Left ventricle myocardium superior (tissue), 1 donor: ENCODE data around the gene TCEA3. TPM values are rescaled to one million over a fixed set of nuclear protein-coding genes. Genes with fewer than 3 reads are reported as not detected.
"Not testable (repeated sequence)": the region's sequence is repeated elsewhere in the genome, so short reads cannot be mapped to it uniquely, and the experiment has no call there.

ENCODE experiments used
- ATAC-seq: fragments of 200-7000 bp; cut with Tn5 transposase; one replicate; pipeline ENCODE4 v1.9.1; 2020; ENCODE audit warnings: mild to moderate bottlenecking, moderate library complexity
- DNase-seq: peaks from one replicate; pipeline ENCODE4 v3.0.0-alpha.2; 2020
- intact Hi-C: fragments of 100-400 bp; cut with micrococcal nuclease; formaldehyde crosslinking; loops from one replicate; pipeline ENCODE4 v1.11.0; 2022
- total RNA-seq: library from RNA; stranded (reverse); fragmentation: NEBNext Ultra II Directional; extraction: Animal tissue kit (Norgen Biotek cat#: 25700); gene quantifications from one replicate; pipeline ENCODE4 v1.2.1, GENCODE V29; 2021
- donor health status: DM: no; HTN: yes; CAD: no; lungs with severe emphysema.

TCEA3 gene
- total RNA-seq, 1 donor from 2014 or later, result 81.0 TPM

DNA sequence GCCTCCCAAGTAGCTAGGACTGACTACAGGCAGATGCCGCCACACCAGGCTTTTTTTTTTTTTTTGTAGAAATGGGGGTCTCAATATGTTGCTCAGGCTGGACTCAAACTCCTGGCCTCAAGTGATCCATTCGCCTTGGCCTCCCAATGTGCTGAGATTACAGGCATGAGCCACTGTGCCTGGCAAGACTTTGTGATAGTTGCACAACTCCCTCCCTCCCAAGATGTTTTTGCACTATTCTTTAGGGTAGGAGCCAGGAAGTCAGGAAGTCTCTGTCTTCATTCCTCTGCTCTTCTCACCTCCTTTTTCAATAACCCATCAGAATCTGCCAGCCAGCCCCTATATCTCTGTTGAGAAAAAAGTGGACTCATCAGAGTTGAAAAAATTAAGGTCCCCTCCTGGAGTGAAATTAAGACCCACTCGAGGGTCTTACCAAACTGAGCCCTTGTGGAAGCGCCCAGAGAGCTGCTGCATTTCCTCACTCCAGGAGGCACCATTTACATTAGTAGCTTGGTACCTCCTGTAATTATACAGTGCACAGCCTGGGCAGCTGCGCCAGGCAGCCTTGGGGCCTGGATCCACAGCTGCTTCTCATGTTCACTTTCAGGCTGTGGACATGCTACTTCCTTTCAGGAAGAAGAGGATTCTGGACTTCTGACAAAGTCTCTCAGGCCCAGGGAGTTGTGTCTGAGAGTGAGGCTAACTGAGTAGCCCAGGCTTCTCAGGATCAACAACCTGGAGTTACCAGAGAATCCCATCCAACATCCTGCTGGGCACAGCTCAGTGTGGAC is 24.0 kb downstream of the TCEA3 start:
- ATAC-seq (peak; percentile 33), DNase-seq (peak; percentile 59)
- intact Hi-C loops, result loop anchor here (10.0 kb wide), 1 partner anchor 56 kb away; the partner anchor contains the start of gene HNRNPR

GRCh38 chr1:23399229-23399628 is 25.3 kb downstream of the TCEA3 start:
- DNase-seq (no peak), ATAC-seq (no peak)
- intact Hi-C loops, result no loop called here

- ATAC-seq (no peak), DNase-seq (no peak)
- intact Hi-C loops, result no loop called here
These were observed 26.6 kb downstream of the TCEA3 start for GRCh38 chr1:23397908-23398307.

- ATAC-seq (no peak), DNase-seq (no peak)
- intact Hi-C loops, result no loop called here
These were observed 28.2 kb downstream of the TCEA3 start for GRCh38 chr1:23396380-23396779.

DNA sequence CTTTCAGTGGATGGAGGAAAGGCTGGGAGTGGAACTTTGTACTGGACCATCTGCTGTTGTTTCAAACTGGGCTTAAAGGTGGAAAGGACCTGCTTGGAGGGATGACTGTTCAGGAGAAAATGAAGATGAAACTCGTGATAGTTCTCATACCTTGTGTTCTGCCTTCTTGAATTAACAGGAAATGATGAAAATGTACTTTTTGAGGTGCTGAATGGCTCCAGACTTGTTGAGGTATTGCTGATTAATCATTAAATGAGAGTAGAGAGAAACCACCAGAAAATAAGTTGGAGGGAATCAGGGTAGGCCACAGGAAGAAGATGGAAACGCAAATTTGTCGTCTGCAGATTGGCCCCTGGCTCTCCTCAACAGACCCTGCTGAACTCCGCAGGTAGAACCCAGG is 28.7 kb downstream of the TCEA3 start:
- no peak for ATAC-seq
- intact Hi-C loops, result no loop called here
- no peak for DNase-seq

- intact Hi-C loops, result no loop called here
- peak; percentile 12 for ATAC-seq
These were observed 29.3 kb downstream of the TCEA3 start for GRCh38 chr1:23395154-23395724.

DNA sequence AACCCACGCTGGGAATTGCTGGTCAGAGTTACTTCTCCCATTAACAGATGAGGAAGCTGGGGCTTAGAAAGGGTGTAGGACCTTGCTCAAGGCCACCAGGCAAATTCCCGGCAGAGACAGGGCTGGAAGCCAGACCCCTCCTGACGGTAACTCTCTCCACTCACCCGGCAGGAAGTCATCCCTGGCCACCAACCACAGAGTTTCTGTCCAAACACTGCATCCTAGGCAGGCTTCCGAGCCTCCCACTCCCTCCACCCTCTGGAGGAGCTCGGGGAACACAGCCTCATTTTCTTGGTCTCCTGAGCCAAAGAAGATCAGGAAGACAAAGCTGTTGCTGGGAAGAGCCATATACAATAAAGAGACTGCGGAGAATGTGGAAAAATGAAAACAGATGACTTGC is 29.9 kb downstream of the TCEA3 start:
- intact Hi-C loops, result no loop called here
- peak; percentile 89 for DNase-seq
- peak; percentile 86 for ATAC-seq

More at GRCh38 chr1:23395154-23395724, 29.3 kb downstream of the TCEA3 start:
- peak; percentile 42 for DNase-seq

DNA sequence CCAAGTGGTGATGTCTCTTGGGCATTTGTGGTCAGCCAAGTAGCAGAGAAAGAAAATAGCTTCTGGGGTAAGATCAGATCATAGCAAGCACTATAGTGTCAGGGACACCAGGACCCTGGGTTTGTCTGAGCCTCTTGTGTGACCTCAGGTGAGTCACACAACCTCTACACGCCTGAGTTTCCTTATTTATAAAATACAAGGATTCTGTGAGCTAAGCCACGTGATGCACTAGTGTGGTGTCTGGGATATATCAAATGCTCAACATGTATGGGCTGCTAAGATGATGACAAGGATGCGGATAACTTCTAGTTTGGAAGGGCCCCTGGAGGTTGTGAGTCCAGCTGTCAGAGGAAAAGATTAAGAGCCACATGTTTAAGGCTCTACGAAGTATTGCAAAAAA is 30.4 kb downstream of the TCEA3 start:
- DNase-seq (no peak), ATAC-seq (peak; percentile 75)
- intact Hi-C loops, result no loop called here

DNA sequence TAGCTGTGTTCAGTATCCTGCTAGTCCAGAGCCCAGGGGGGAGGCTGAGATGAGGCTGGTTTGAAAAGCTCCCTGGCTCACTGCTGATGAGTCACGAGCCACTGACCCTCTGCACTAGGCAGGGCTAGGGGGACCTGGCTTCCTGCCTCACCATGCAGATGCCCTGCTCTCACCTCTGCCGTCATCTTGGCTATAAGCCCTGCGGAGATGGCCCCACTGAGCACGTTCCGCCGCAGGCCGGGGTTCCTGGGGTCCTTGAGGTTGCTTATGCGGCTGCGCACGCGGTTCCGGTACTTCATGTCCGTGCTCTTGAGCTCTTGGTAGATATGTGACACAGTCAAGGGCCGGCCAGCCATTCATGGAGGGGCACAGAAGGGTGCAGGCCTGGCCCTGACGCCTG is 30.8 kb downstream of the TCEA3 start:
- intact Hi-C loops, result no loop called here
- DNase-seq, result peak; percentile 83
- peak; percentile 74 for ATAC-seq

DNA sequence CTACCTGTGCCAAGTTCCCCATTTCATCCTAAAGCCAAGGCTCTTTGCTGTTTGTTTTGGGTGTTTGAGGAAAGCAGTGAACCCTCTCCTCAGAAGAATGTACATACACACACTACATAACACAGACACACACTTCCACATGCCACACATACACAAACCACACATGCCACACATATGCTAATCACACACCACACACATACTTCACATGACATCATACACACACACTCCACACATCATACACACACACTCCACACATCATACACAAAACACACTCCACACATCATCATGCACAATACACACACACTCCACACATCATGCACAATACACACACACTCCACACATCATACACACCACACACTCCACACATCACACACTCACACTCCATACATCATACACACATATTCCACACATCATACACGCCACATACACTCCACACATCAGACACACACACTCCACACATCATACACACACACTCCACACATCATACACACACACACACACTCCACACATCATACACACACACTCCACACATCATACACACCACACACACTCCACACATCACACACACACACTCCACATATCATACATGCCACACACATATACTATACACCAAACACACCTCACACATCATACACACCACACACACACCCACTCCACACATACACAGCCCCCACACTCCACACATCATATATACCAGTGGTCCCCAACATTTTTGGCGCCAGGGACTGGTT is 32.3 kb downstream of the TCEA3 start:
- intact Hi-C loops, result no loop called here
- ATAC-seq (no peak), DNase-seq (no peak)

- ATAC-seq, result no peak
- DNase-seq, result no peak
- intact Hi-C loops, result no loop called here
These were observed 34.7 kb downstream of the TCEA3 start for GRCh38 chr1:23389837-23390321.

DNA sequence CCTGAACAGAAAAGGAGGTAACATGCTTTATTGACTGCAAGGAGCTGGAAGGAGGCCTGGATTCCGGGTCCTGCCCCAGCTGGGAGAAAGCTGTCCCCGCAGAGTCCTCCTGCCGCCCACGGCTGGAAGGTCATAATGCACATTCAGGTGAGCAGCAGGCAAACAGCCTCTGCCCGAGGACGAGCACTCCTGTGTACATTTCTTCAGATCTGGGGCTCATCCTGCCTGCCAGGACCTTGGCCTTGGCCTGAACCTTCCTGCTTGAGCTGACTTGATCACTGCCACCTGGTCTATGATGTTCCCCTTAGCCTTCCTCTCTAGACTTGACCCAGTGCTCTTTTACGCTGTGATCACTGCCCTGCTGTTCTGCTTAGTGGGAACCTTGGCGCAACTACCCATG is 37.1 kb downstream of the TCEA3 start:
- ATAC-seq, result no peak
- intact Hi-C loops, result no loop called here
- DNase-seq, result no peak

DNA sequence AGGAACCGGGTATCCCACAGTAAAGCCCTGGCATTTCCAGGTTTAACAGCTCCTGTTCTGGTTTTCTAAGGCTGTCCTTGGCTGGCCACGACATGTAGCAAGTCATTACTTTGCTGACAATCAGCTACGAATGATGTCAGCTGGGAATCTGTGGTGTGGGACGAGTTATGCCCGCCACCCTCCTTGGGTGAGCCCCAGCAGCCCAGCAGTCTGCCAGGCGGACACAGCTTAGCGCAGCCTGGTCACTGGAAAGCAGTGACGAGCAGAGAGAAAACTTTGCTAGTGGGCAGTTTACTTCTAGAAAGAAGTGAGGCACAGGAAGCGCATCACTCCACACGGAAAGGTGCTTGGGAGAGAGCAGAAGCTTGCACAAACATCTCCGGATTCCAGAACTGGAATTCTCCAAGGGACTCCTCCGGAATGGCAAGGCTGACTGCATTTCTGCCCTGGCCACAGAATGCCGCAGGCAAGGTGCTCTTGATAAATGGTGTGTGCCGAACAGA is 39.4 kb downstream of the TCEA3 start:
- ATAC-seq, result no peak
- DNase-seq, result no peak
- intact Hi-C loops, result no loop called here

- no peak for ATAC-seq
- DNase-seq, result no peak
- intact Hi-C loops, result no loop called here
These were observed 40.1 kb downstream of the TCEA3 start for GRCh38 chr1:23384312-23385058.

- ATAC-seq, result peak; percentile 68
- DNase-seq, result no peak
- intact Hi-C loops, result no loop called here
These were observed 40.8 kb downstream of the TCEA3 start for GRCh38 chr1:23383577-23384311.

GRCh38 chr1:23381233-23381885 is 43.2 kb downstream of the TCEA3 start:
- intact Hi-C loops, result no loop called here
- no peak for DNase-seq
- no peak for ATAC-seq

DNA sequence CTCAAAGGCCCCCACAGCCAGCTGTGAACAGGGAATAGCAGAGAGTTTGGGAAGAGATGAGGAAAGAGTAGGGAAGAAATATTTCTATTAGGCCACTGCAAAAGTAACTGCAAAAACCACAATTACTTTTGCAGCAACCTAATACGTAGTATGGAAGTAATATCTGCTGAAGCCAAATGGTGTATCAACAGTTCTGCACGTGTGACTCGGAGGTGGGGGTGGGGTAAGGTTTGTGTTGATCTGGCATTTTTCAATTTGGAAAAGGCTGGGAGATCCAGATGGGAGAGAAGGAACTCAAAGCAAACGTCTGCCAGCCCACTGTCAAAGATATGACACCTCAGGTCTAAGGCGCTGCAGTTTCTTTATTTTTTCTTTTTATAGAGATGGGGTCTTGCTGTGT is 43.8 kb downstream of the TCEA3 start:
- DNase-seq, result no peak
- intact Hi-C loops, result no loop called here
- ATAC-seq, result no peak

DNA sequence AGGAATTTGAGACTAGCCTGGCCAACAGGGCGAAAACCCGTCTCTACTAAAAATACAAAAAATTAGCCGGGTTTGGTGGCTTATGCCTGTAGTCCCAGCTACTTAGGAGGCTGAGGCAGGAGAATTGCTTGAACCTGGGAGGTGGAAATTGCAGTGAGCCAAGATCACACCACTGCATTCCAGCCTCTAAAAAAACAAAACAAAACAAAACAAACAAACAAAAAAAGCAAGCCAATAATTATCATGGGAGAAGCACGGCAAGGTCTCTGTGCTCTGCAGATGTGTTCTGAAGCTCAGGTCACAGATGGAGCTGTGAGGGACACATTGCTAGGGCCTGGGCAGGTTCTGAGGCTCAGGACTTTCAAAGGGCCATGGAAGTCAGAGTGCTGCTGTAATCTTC is 44.3 kb downstream of the TCEA3 start:
- intact Hi-C loops, ATAC-seq, DNase-seq: not testable (repeated sequence)
